Esophagus muscularis mucosa (tissue), 4 donors: ENCODE results near the gene TNMD. TPM values are rescaled to one million over a fixed set of nuclear protein-coding genes. Genes with fewer than 3 reads are reported as not detected.
"Not testable (repeated sequence)": the region's sequence is repeated elsewhere in the genome, so short reads cannot be mapped to it uniquely, and the experiment has no call there.

Source experiments
- DNase-seq: peaks from one replicate; pipeline ENCODE4 v3.0.0-alpha.2; 2017; ENCODE audit errors: extremely low spot score
- H3K27ac ChIP-seq, 4 donors: fragments of 200-600 bp; sonication (generic); replicated peaks in 1 of 4; 1 replicate in 3 of 4; 2 replicates in 1 of 4; pipeline ENCODE4 v1.5.1; 2016 to 2019; ENCODE audit warnings: mild to moderate bottlenecking in 1 of 4
- H3K27me3 ChIP-seq, 4 donors: fragments of 200-600 bp; sonication (generic); one replicate each; pipeline versions ENCODE4 v1.5.1 to v1.6.0; 2016 to 2019
- H3K36me3 ChIP-seq, 4 donors: fragments of 200-600 bp; sonication (generic); one replicate each; pipeline ENCODE4 v1.5.1; 2016 to 2019
- H3K4me1 ChIP-seq, 4 donors: fragments of 200-600 bp; sonication (generic); one replicate each; pipeline ENCODE4 v1.5.1; 2016 to 2019
- H3K4me3 ChIP-seq, 4 donors: fragments of 200-600 bp; sonication (generic); 1 replicate in 2 of 4; 2 replicates in 2 of 4; pipeline ENCODE4 v1.5.1; 2016 to 2019; ENCODE audit warnings: mild to moderate bottlenecking in 4 of 4, moderate library complexity in 1 of 4
- H3K9me3 ChIP-seq, 4 donors: fragments of 200-600 bp; sonication (generic); 1 replicate in 3 of 4; 2 replicates in 1 of 4; pipeline ENCODE4 v1.5.1; 2016 to 2019
- CTCF ChIP-seq, 3 experiments: fragments of 200-600 bp in 2 of 3; fragments of 450-650 bp in 1 of 3; sonication (generic) in 2 of 3; IDR thresholded peaks; one replicate each; pipeline ENCODE4 v1.5.1; 2017 to 2019; ENCODE audit warnings: antibody characterized with exemption in 3 of 3, mild to moderate bottlenecking in 2 of 3, moderate library complexity in 1 of 3
- EP300 ChIP-seq: sonication (generic); formaldehyde crosslinking; IDR thresholded peaks from one replicate; pipeline ENCODE4 v1.6.1; 2017; ENCODE audit warnings: antibody characterized with exemption
- POLR2A ChIP-seq: fragments of 450-650 bp; IDR thresholded peaks from one replicate; pipeline ENCODE4 v1.6.1; 2017; ENCODE audit warnings: antibody characterized with exemption, moderate library complexity, mild to moderate bottlenecking, low read depth
- POLR2AphosphoS5 ChIP-seq, 2 donors: sonication (generic); formaldehyde crosslinking; IDR thresholded peaks; one replicate each; pipeline ENCODE4 v1.6.1; 2017; ENCODE audit warnings: antibody characterized with exemption in 2 of 2
- WGBS: methylation state at CpG from one replicate; pipeline ENCODE4 v1.1.5; 2018; 5-methylcytosine and 5-hydroxymethylcytosine counted together
- intact Hi-C: fragments of 100-400 bp; cut with DNase I; formaldehyde crosslinking; loops from one replicate; pipeline ENCODE4 v1.15.1; 2023
- total RNA-seq, 4 donors: library from RNA; depleted of rRNA; stranded (reverse); fragments of >200 nt; gene quantifications; one replicate each; pipeline versions ENCODE4 v1.1.0 to v1.2.1, GENCODE V29; 2016

TNMD gene
- total RNA-seq = under 1 TPM in 2 of 4 donors, not detected in 2; 0.33 to 0.58 TPM

DNA sequence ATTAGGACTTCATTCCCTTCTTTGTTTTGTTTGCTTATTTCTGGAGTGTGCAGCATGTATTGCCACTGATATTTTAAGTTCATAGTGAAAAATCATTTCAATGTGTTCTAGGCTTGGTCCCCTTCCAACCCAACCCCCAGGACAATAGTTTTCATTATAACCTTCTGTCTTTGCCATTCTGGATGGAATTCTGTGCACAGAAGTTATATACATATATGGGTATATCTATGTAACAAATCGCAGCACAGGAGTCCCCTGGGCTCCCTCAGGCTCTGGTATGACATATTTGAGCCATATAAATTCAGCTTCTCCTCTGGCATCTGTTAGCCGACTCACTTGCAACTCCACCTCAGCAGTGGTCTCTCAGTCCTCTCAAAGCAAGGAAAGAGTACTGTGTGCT is at the start of gene TNMD:
Gene TNMD, plus strand, starts transcription at position 326 of the 400 bp plus-strand sequence. CDS start 83 bp downstream, outside the sequence.
- WGBS = 88% methylated on average over 2 of the region's 2 CpGs
- no peak within 1 kb of the TSS for H3K4me3 ChIP-seq
- H3K4me1 ChIP-seq = no peaks in the 10 kb centered on the region
- no peak within 1 kb of the TSS for H3K27ac ChIP-seq
- no peak for DNase-seq
- H3K9me3 ChIP-seq = no peaks in the 10 kb centered on the region
- no peaks in the 10 kb centered on the region for H3K36me3 ChIP-seq
- no peak for TF ChIP-seq POLR2A
- no peak for TF ChIP-seq CTCF (IDR thresholded peaks at IDR 0.05)
- no peak for TF ChIP-seq EP300
- TF ChIP-seq POLR2AphosphoS5 (IDR thresholded peaks at IDR 0.05) = no peak
- H3K27me3 ChIP-seq = no peaks in the 10 kb centered on the region
- intact Hi-C loops = no loop called here

DNA sequence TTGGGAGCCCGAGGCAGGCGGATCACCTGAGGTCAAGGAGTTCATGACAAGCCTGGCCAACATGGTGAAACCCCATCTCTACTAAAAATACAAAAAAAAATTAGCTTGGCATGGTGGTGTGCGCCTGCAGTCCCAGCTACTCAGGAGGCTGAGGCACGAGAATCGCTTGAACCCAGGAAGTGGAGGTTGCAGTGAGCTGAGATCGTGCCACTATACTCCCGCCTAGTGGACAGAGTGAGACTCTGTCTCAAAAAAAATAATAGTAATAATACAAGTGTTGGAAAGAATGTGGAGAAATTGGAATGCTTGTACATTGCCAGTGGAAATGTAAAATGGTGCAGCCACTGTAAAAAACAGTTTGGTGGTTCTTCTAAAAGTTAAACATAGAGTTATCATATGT is 19.2 kb upstream of the TNMD start:
- H3K27me3 ChIP-seq, H3K4me1 ChIP-seq, DNase-seq, H3K27ac ChIP-seq, H3K9me3 ChIP-seq, H3K4me3 ChIP-seq, H3K36me3 ChIP-seq, intact Hi-C loops: not testable (repeated sequence)
- WGBS = 79% methylated on average over 7 of the region's 7 CpGs

- 51% methylated on average over 2 of the region's 2 CpGs for WGBS
- H3K4me3 ChIP-seq = no peak overlapping the region
- H3K9me3 ChIP-seq = no peaks in the 10 kb centered on the region
- no peak for DNase-seq
- H3K36me3 ChIP-seq = no peaks in the 10 kb centered on the region
- H3K27ac ChIP-seq = no peak overlapping the region
- intact Hi-C loops = no loop called here
- H3K27me3 ChIP-seq = no peaks in the 10 kb centered on the region
- H3K4me1 ChIP-seq = no peaks in the 10 kb centered on the region
- TF ChIP-seq CTCF (IDR thresholded peaks at IDR 0.05) (no peak), POLR2AphosphoS5 (IDR thresholded peaks at IDR 0.05) (no peak), EP300 (no peak)
Measured at GRCh38 chrX:100586747-100587146, 2.0 kb downstream of the TNMD start.

DNA sequence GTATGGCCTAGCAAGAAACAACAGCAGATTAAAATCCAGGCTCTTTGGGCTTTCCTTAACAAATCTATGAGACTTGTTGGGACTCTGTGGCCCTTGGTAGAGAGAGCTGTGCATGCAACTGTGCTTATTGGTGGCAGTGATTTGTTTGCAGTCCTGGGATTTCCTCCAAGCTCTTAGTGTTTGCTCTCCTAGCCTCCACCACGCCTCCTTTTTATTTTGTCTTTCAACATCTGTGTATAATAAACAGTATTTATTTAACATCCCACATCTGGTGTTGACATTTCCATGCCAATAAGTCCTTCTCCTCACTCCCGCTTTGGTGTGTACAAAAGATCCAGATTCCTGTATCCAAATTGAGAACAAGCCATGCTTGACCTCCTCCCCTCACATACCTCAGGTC is 3.1 kb downstream of the TNMD start:
- intact Hi-C loops = no loop called here
- Histone ChIP-seq H3K4me1 (peaks cover 0 to under 1% (median 0%) of the 10 kb centered on the region in 4 donors), H3K36me3 (no peaks in the 10 kb centered on the region), H3K27ac (no peak overlapping the region), H3K9me3 (no peaks in the 10 kb centered on the region), H3K4me3 (no peak overlapping the region), H3K27me3 (no peaks in the 10 kb centered on the region)
- no peak for TF ChIP-seq CTCF (IDR thresholded peaks at IDR 0.05)
- no peak for TF ChIP-seq EP300
- no peak for TF ChIP-seq POLR2A
- no peak for TF ChIP-seq POLR2AphosphoS5 (IDR thresholded peaks at IDR 0.05)
- 40% methylated on average over 2 of the region's 2 CpGs for WGBS
- no peak for DNase-seq

DNA sequence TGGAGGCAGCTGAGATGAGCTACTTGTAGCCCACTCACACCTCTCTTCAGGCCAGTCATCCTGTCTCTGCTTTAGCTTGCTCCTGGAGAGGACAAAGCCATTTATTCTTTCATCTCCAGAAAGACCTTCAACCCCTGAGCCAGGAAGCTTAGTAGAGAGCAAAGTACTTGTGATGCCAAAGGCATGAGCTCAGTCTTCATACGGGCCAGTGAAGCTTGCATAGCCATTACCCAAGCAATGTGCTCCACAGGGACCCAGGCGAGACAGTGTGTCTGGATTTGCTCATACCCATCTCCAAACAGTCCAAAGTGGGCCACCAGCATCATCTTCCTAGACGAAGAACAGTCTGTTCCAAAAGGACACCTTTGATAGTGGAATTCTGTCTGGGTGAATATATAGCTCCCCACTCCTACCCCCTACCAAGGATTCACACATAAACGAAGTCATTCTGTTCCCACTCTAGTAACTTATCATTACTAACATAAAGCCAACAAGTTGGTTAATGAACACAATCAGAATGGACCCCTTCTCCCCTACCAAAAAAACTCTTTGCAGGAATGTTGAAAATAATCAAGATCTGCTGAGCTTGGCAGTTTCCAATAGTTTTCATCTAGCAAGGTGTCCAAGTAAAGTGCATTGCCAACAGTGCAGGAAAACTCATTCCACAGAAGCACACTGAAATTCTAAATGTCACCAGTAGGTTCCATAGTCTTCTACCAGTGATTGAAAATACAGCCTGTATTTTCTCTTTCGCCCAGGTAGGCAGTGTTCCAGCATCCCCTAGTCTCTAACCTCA is 6.7 kb downstream of the TNMD start:
- Histone ChIP-seq H3K4me3 (no peak overlapping the region), H3K27me3 (no peaks in the 10 kb centered on the region), H3K27ac (no peak overlapping the region), H3K36me3 (no peaks in the 10 kb centered on the region), H3K9me3 (no peaks in the 10 kb centered on the region), H3K4me1 (peaks cover 0 to 7% (median 0%) of the 10 kb centered on the region in 4 donors)
- intact Hi-C loops = no loop called here
- TF ChIP-seq EP300 (no peak), POLR2AphosphoS5 (IDR thresholded peaks at IDR 0.05) (no peak), CTCF (IDR thresholded peaks at IDR 0.05) (no peak), POLR2A (no peak)
- WGBS = 72% methylated on average over 5 of the region's 5 CpGs
- DNase-seq = no peak
